Activated CD8-positive, alpha-beta memory T cell treated with anti-CD3 and anti-CD28 coated beads, Interleukin-2, amount 50 U/mL, for 4 hours (primary cell): ENCODE measurements around the gene TRIP11.
"Not testable (repeated sequence)": the region's sequence is repeated elsewhere in the genome, so short reads cannot be mapped to it uniquely, and the experiment has no call there.

ENCODE experiments used
- DNase-seq: peaks from one replicate; pipeline ENCODE4 v3.0.0-alpha.2; 2020

TRIP11 gene

DNA sequence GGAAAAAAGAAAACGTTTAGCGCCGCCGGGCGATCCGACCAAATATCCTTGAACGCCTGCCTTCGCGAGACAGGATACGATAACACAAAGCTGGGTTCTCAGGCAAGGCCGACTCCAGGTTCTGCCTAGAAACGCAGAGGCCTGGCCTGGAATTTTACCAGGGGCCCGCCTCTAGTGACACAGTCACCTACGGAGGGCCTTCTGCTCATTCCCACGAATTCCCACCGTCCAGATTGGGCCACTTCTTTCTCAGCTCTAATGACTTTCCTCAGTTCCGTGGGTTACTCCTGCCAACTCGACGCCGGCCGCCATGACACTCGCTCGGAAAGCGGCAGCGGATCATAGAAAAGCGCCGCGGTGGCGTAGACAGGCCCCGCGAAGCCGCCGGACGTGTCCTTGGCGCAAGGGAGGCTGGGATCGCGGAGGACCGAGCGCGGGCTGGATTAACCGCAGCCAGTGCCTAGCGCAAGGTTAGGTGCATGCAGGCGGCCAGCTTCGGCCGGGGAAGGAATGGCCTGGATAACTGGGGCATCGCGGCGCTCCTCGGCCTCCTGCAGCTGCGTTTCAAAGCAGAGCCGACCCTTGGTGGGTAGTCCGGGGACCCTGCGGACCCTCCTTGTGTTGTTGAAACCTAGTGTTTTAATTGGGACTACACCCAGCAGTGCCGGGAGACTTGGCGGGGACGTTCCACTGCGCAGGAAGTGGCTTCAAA lies at the start of gene TRIP11:
Gene TRIP11, minus strand, starts transcription at position 341 of the 712 bp plus-strand sequence. CDS start 374 bp downstream, outside the sequence.
- peak; percentile 94 for DNase-seq

DNA sequence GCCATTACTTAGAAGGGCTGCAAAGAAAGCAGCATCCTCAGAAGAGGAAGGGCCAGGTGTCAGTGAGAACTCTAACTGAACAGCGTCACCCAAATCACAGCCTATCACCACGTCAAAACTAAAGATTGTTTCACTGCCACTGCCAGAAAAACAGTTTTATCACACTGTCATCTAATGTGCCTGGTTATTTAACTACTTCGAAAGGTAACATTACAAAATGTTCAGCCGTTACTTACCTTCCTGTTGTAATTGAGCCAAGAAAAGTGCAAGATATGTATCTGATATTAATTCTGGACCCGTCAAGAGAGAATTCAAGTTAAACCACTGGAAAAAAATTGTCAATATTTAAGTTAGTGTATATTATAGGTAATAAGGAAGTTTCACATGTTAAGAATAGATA lies 48.6 kb upstream of the TRIP11 start:
- DNase-seq, result no peak

DNA sequence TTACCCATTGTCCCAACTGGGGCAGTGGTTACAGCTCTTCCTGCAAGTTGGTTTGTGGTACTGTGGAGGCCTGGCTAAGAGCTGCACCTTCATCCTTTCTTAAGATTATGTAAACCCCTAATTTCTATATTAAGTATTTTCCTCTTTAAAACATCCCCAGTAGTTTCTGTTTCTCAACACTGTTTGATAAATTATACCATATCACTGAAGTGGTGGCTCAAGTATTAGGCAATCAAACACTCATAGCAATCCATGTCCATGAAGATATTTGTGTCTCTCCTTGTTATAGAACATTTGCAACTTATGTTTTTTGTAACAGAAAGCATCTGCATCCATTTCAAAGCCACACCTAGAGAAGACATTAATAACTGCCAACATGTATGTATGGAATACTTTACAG lies 34.7 kb upstream of the TRIP11 start:
- DNase-seq, result no peak

DNA sequence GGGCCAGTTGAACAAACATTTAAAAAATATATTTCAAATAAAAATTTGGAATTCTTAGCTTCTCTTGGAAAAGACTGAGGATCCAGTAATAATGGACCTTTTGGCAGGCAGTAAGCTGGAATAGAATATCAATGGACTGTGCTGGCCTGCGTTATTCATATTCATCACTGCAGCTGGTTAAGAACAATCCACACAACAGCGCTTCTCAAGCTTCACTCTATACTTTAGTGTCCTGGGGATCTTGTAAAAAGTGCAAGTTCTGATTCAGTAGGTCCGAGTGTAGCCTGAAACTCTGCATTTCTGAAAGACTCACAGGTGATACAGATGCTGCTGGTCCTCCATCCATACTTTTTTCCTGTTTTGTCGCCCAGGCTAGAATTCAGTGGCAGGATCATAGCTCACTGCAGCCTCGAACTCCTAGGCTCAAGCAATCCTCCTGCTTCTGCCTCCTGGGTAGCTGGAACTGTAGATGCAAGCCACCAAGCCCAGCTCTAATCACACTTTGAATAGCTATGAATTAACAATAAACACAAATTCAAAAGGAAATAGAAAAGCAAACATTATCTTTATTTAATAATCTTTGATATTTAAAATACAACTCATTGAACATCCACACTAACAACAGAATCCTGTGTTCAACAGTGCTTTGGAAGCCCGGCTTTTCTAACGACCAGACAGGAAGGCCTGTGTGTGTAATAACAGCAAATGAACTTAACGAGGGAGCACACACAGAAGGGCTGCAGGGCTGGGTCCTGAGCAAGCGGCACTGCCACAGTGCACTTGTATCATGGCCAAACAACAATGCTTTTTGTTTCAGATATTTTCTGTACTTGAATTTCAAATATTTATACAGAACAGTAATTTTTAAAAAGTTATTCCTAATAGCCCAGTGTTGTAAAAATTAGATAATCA lies 18.4 kb upstream of the TRIP11 start:
- no peak for DNase-seq

DNA sequence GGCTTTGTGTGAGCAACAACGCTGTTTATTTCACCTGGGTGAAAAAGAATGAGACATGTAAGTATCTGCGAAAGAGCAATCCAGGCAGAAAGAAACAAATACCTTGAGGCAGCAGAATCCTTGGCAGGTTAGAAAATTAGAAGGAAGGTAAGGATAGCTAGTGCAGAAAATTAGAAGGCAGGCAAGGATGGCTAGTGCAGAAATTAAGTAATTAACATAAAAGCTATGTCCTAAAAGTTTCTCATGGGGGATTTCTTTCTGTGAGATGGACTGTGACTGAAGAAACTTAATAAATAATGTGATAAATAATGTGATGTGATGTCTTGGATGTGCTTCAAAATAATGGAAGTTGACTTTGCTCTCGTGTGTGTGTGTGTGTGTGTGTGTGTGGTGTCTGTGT lies 9.9 kb upstream of the TRIP11 start:
- no peak for DNase-seq

DNA sequence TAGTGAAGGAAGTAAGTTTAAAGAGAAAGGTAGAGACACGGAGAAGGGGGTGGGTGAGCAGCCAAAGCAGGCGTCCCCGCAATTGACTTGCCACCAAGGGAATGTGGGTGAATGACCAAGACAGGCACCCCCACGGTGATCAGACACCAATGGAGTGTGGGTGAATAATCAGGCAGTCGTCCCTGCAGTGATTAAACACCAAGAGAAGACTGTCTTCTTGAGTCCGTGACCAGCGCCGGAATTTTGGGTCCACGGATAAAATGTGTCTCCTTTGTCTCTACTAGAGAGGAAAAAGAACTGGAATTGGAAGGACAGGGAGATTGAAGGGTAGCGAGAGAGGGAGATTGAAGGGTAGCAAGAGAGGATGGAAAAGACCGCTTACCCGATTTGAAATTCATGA lies 9.4 kb upstream of the TRIP11 start:
- not testable (repeated sequence) for DNase-seq

DNA sequence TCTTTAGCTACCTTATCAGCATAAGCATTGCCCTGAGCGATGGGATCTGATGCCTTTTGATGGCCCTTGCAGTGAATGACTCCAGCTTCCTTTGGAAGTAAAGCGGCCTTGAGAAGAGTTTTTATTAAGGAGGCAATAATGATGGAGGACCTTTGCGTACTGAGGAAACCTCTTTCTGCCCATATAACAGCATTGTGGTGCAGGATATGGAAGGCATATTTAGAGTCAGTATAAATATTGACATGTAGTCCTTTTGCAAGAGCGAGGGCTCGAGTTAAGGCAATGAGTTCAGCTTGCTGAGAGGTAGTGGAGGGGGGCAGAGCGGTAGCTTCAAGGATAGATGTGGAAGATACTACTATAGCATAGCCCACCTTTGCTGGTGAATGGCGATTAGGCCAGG lies 6.0 kb upstream of the TRIP11 start:
- not testable (repeated sequence) for DNase-seq

DNA sequence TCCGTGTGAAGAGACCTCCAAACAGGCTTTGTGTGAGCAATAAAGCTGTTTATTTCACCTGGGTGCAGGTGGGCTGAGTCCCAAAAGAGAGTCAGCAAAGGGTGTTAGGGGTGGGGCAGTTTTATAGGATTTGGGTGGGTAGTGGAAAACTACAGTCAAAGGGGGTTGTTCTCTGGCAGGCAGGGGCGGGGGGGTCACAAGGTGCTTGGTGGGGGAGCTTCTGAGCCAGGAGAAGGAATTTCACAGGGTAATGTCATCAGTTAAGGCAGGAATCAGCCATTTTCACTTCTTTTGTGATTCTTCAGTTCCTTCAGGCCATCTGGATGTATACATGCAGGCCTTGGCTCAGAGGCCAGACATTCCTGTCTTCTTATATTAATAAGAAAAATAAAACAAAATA lies 1.9 kb upstream of the TRIP11 start:
- DNase-seq, result not testable (repeated sequence)

DNA sequence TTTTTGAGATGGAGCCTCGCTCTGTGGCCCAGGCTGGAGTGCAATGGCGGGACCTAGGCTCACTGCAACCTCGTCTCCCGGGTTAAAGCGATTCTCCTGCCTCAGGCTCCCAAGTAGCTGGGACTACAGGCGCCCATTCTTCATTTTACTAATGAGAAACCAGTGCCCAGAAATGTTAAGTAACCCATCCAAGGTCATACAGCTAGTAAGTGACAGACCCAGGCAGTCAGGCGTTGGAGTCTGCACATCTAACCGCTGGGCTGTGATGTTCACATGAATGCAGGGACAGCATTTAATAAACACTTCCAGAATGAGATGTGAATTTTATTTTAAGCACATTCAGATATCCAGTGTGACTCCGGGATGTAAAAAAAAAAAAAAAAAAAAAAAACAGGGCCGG lies 1.3 kb upstream of the TRIP11 start:
- DNase-seq, result no peak

DNA sequence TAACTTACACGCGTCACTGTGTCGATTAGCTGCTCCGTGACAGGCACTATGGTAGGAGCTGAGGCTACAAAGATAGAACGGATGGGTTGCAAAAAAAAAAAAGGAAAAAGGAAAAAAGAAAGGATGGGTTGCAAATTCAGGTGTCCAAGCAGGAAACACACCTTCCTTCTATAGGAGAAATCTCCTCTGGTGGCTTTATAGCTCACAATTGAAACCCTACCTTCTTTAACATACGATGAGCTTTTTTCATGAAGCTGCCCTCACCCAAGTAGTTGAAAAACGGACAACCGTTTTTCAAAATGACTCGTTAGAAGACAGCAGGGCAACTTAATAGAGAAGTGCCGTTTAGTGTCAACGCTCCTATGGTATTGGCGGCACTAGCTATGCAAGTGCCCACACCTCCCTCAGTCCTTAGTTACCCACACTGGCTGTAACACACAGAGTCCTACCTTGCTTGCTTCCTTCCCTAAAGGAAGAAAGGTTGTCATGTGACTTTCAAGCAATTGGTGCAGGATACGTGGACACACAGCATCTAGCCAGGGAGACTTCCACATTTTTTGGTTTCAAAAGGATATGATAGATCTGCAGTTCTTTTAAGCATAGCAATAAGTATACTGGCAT lies 682 bp upstream of the TRIP11 start:
- DNase-seq, result no peak

DNA sequence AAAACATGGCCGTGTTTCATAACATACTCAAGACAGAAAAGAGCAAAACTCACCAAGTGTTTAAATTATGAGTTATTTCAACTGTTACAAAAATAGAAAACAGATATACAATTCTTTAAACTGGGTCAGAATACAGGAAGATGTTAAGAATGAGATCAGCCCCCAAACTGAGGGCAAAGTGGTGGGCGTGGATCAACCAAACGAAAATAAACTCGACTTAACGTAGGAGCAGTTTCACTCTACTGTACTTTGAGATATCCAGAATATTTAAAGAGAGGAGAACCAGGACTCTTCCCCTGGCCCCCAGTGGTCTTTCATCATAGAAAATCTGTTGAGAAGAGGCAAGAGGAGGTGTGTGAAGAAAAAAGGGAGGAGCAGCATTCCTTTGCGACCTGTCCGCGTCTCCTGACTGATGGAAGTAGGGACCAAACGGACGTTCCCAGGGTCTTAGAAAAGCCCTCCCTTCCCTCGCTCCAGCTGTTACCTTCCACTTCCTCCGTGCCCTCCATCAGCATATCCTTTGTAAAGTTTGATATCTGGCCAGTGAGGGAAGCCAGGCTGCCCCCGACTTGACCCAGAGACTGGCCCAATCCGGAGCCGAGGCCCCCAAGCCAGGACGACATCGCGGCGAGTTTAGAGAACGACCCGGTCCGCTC lies 668 bp downstream of the TRIP11 start:
- DNase-seq, result peak; percentile 22

DNA sequence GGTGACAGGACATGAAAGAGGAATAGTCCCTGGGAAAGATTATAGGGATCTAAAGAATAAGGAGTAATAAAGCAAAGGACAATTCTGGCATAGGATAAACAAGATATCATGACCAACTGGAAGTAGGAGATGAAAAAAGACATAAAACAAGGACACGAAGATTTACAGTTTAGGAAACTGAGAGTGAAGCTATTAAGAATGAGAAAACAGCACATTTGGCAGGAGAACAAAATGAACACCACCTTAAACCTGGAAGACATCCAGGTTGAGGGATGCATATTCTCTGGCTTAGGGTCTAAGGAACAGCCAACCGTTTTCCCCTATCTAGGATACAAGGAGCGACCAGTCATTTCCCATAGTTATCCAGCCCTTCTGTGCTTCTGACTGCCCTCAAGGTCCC lies 1.9 kb downstream of the TRIP11 start:
- no peak for DNase-seq

DNA sequence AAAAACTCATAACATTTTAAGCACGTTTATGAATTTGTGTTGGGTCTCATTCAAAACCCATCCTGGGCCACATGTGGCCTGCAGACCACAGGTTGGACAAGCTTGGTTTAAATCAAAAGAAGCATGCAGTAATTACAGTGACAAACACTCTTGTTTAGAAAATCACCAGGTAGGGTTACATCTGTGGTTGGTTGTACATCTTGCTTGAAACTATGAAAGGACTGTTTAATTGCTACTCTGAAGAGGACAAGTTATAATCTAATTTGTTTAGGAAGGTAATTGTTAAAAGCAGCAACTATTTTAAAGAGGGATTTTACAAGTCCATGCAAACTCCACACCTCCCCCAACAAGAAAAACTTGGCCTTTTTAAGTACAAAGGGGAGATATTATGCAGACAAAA lies 4.0 kb downstream of the TRIP11 start:
- no peak for DNase-seq

DNA sequence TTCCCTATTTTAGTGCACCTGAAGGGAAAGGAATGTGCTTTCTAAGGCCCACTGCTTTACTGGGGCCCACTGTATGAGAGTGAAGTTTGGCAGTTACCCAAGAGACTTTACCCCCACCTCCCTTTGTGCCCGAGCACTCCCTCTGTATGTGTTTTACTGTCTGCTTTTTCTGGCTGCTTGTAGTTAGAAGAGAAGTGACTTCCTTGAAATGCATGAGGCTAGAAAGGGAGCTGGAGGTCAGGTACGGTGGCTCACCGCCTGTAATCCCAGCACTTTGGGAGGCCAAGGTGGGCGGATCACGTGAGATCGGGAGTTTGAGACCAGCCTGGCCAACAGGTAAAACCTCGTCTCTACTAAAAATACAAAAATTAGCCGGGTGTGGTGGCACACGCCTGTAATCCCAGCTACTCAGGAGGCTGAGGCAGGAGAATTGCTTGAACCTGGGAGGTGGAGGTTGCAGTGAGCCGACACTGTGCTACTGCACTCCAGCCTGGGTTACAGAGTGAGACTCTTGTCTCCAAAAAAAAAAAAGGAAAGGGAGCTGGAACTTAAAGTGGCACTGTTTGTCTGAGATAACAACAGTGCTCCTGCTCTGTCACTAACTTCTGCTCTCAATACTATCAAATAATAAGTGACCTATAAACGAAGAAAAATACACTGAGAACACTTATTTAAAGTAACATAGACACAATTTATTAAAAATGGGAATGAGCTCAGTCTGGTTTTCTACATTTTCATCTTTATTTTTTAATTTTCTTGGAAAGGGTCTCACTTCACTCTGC lies 5.8 kb downstream of the TRIP11 start:
- DNase-seq, result no peak

DNA sequence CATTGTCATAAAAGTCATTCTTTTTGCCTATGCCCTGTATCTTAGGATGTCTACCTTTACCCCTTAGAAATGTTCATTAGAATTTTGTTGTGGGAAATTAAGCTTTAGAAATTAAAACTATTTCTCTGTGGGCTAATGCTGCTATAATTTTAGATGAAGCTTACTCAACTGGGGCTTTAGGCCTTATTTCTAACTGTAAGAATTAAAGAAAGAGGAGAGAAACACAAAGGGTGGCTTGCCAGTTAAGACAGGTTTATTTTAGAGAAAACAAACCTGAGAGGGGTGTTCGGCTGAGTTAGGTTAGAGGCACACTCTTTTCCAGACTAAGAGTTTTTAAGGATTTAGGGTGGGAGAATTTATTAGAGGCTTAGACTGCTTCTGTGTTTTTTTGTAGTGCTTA lies 6.4 kb downstream of the TRIP11 start:
- DNase-seq, result no peak

DNA sequence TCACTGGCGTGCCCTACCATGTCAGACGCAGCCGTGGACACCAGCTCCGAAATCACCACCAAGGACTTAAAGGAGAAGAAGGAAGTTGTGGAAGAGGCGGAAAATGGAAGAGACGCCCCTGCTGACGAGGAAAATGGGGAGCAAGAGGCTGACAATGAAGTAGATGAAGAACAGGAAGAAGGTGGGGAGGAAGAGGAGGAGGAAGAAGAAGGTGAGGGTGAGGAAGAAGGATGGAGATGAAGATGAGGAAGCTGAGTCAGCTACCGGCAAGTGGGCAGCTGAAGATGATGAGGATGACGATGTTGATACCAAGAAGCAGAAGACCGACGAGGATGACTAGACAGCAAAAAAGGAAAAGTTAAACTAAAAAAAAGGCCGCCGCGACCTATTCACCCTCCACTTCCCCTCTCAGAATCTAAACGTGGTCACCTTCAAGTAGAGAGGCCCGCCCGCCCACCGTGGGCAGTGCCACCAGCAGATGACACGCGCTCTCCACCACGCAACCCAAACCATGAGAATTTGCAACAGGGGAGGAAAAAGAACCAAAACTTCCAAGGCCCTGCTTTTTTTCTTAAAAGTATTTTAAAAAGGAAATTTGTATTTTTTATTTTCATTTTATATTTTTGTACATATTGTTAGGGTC lies 13.2 kb downstream of the TRIP11 start:
- DNase-seq, result no peak

DNA sequence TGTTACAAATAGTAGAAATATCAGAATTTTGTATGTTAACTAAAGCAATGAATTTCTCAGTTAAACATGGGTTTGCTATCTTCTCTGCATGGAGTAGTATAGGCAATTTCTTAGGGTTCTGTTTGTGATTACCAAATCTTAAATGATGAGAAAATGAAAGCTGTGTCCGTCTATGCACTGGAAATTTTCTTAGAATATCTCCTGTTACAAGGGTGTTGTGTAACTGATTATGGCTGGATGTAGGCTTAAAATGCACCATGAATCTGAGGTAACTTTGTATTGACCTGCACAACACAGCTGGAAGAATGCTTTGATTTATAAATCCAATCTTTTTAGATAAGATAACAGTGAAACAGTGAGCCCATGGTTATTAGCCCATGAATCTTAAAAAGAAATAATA lies 17.8 kb downstream of the TRIP11 start:
- no peak for DNase-seq

DNA sequence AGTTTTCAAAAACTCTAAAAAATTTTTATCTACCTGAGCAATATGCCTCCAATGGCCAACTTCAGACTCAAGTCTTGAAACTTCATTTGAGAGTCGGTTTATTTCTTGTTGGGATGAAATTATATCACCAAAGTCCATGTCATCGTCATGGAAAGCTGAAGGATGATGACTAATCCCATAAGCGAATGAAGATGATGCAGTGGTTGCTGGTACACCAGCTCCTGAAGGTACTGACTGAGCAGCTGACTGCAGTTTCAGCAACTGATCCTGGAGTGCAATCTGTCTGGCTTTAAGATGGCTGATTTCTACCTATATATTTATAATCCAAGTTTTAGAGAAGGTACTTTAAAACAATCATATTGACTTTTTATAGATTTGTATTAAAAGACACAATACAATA lies 18.3 kb downstream of the TRIP11 start:
- no peak for DNase-seq

DNA sequence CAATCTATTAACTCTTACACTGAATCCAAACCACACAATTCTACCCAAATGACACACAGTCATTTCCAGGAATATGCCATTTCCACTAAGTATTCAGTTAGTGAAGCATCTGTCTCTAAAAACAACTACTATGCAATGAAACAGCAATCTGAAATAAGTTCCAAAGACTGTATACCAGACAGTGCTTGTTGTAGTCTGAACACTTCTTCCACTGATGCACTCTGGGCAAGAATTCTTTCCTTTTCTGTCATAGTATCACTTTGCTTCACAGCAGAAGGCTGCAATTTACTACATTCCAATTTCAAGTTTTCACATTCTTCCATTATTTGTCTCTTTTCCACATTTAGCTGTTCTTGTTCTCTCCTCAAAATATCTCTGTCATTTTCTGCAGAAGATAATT lies 25.8 kb downstream of the TRIP11 start:
- no peak for DNase-seq

DNA sequence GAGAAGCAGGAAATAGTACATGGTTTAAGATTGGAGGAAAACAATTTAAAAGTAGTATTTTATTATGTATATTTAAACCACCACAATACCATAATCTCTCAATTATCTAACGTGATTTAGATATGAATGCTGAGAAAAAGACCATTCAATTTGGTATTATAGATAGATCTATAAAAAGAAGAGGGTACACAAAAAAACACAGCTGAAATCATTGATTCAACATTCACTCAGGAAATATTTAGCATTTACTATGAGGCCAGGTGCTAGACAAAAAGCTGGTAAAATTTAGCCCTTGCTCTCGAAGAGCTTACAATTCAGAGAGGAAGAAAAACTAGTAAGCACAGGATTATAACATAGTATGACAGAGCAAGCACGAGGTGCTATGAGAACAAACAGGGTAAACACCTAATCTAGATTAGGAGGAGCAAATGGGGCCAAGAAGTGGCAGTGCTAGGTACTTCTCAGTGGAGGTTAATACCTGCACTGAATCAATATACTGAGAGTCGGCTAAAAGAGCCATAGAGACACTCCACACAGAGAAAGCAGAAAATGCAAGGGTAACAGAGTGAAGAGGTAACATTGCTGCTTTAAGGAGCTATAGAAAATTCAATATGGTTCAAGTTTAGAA lies 27.6 kb downstream of the TRIP11 start:
- no peak for DNase-seq

DNA sequence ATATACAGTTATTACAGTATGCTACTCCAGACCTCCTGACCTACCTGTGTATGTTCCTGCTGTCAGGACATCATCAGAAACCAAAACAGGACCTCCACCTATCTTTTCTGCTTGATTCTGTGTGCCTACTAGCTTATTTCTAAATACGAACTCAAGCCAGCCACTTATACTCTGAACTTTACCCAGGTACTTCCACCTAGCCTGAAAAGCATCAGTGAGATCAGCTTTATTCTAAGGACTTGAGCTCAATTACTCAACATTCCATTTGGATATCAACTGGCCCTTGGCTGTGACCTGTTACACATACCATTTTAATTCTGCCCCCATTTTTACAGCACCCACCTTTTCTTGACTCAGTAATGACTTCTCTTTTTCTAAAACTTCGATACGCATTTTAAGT lies 29.2 kb downstream of the TRIP11 start:
- no peak for DNase-seq
